MCF 10A (cell line): Measurements from ENCODE around the gene KREMEN1. TPM values are rescaled to one million over a fixed set of nuclear protein-coding genes. Genes with fewer than 3 reads are reported as not detected.
A peak's percentile ranks its signal among the peaks of the same experiment; 100 is the strongest.

Source experiments
- BruUV-seq: library from RNA; stranded (reverse); fragments of 400-500 nt; replicated peaks from 2 replicates; lab custom pipeline; 2021; lab: Mats Ljungman, UMichigan
- CTCF ChIA-PET: fragments of 300-600 bp; sonication (Branson Sonifier 250); formaldehyde crosslinking; extraction: SDS; loops from one replicate; lab custom pipeline; 2021; ENCODE audit warnings: antibody characterized with exemption, inconsistent platforms; lab: Yijun Ruan, JAX
- POLR2A ChIA-PET: fragments of 300-600, 350-650 bp; sonication (Branson Sonifier 250); formaldehyde crosslinking; extraction: SDS; loops from one replicate; lab custom pipeline; 2020; ENCODE audit warnings: antibody characterized with exemption, inconsistent platforms; lab: Yijun Ruan, JAX
- DNase-seq: peaks from one replicate; pipeline ENCODE4 v3.0.0-alpha.2; 2018; ENCODE audit not compliant: unreplicated experiment
- H3K27ac Mint-ChIP-seq: one replicate; pipeline ENCODE4 v1.8.0; 2022; ENCODE audit warnings: mild to moderate bottlenecking, low read depth, mixed read lengths; ENCODE audit not compliant: unreplicated experiment
- H3K27me3 Mint-ChIP-seq: one replicate; pipeline ENCODE4 v1.8.0; 2022; ENCODE audit warnings: mixed read lengths; ENCODE audit not compliant: insufficient read depth, unreplicated experiment
- H3K36me3 Mint-ChIP-seq: one replicate; pipeline ENCODE4 v1.8.0; 2022; ENCODE audit warnings: mild to moderate bottlenecking, moderate library complexity, mixed read lengths; ENCODE audit not compliant: insufficient read depth, unreplicated experiment
- H3K4me1 Mint-ChIP-seq: one replicate; pipeline ENCODE4 v1.8.0; 2022; ENCODE audit warnings: mixed read lengths; ENCODE audit not compliant: insufficient read depth, unreplicated experiment
- H3K4me3 Mint-ChIP-seq: one replicate; pipeline ENCODE4 v1.8.0; 2022; ENCODE audit warnings: mild to moderate bottlenecking, moderate library complexity, mixed read lengths; ENCODE audit not compliant: unreplicated experiment
- H3K9me3 Mint-ChIP-seq: one replicate; pipeline ENCODE4 v1.8.0; 2022; ENCODE audit warnings: mixed read lengths; ENCODE audit not compliant: unreplicated experiment
- CTCF ChIP-seq: fragments of 200-600 bp; IDR thresholded peaks from one replicate; pipeline ENCODE4 v1.8.0; 2022; ENCODE audit warnings: antibody characterized with exemption, mild to moderate bottlenecking; ENCODE audit not compliant: unreplicated experiment
- intact Hi-C: fragments of 100-400 bp; cut with micrococcal nuclease; formaldehyde crosslinking; loops from 2 replicates; pipeline ENCODE4 v1.14.1; 2022
- total RNA-seq: library from RNA; stranded (reverse); gene quantifications from 2 replicates; pipeline ENCODE4 v1.2.3, GENCODE V29; 2022

The KREMEN1 gene
- total RNA-seq, 1 experiment from 2014 or later, result 3.6 TPM

GRCh38 chr22:29040385-29041275 lies 32.2 kb upstream of the KREMEN1 start:
- no TSS peak for BruUV-seq
- Mint-ChIP-seq H3K4me3 (no peak overlapping the region), H3K27me3 (no peaks in the 10 kb centered on the region), H3K9me3 (no peaks in the 10 kb centered on the region), H3K36me3 (peaks cover 21% of the 10 kb centered on the region), H3K4me1 (no peaks in the 10 kb centered on the region), H3K27ac (no peak overlapping the region)
- peak; percentile 91 for TF ChIP-seq CTCF
- peak; percentile 78 for DNase-seq
- intact Hi-C loops, result loop anchor here (1.0 to 5.0 kb wide), 4 partner anchors 112 to 441 kb away; no protein-coding TSS in a partner anchor
- ChIA-PET POLR2A (interaction anchor here (0.5 to 1.9 kb wide), 13 partner anchors 9 to 242 kb away, joined by 3 to 11 read pairs (median 3); partner anchors contain the start of gene XBP1), CTCF (interaction anchor here (0.5 to 7.1 kb wide), 68 partner anchors 9 to 1811 kb away, joined by 3 to 113 read pairs (median 4); partner anchors contain the start of genes C22orf31 and XBP1)

GRCh38 chr22:29041408-29041807 lies 31.4 kb upstream of the KREMEN1 start:
- Mint-ChIP-seq H3K36me3 (peaks cover 25% of the 10 kb centered on the region), H3K27ac (no peak overlapping the region), H3K9me3 (no peaks in the 10 kb centered on the region), H3K4me1 (no peaks in the 10 kb centered on the region), H3K27me3 (no peaks in the 10 kb centered on the region), H3K4me3 (no peak overlapping the region)
- DNase-seq, result no peak
- POLR2A ChIA-PET, result interaction anchor here (0.7 to 1.9 kb wide), 5 partner anchors 10 to 246 kb away, joined by 3 to 11 read pairs (median 4); no protein-coding TSS in a partner anchor
- TF ChIP-seq CTCF, result no peak
- intact Hi-C loops, result loop anchor here (5.0 kb wide), 1 partner anchor 111 kb away; no protein-coding TSS in a partner anchor
- BruUV-seq, result no TSS peak
- CTCF ChIA-PET, result interaction anchor here (0.5 to 7.1 kb wide), 39 partner anchors 8 to 1812 kb away, joined by 3 to 113 read pairs (median 6); partner anchors contain the start of gene XBP1

- H3K27me3 Mint-ChIP-seq, result no peaks in the 10 kb centered on the region
- no peak overlapping the region for H3K4me3 Mint-ChIP-seq
- CTCF ChIA-PET, result interaction anchor here (0.6 to 7.1 kb wide), 5 partner anchors 168 to 213 kb away, joined by 3 to 113 read pairs (median 4); no protein-coding TSS in a partner anchor
- H3K36me3 Mint-ChIP-seq, result peaks cover 42% of the 10 kb centered on the region
- POLR2A ChIA-PET, result interaction anchor here (1.1 kb wide), 1 partner anchor 17 kb away, joined by 5 read pairs; the partner anchor contains the start of gene C22orf31
- H3K27ac Mint-ChIP-seq, result peak overlapping the region; percentile 50
- DNase-seq, result peak; percentile 11
- no TSS peak for BruUV-seq
- no peak for TF ChIP-seq CTCF
- no peaks in the 10 kb centered on the region for H3K4me1 Mint-ChIP-seq
- intact Hi-C loops, result loop anchor here (5.0 kb wide), 1 partner anchor 108 kb away; no protein-coding TSS in a partner anchor
- H3K9me3 Mint-ChIP-seq, result no peaks in the 10 kb centered on the region
Measured at GRCh38 chr22:29043906-29044575, 28.8 kb upstream of the KREMEN1 start.
